Measurements from ENCODE around the gene EEFSEC. TPM values are rescaled to one million over a fixed set of nuclear protein-coding genes. Genes with fewer than 3 reads are reported as not detected.
A peak's percentile ranks its signal among the peaks of the same experiment; 100 is the strongest.
"Not testable (repeated sequence)": the region's sequence is repeated elsewhere in the genome, so short reads cannot be mapped to it uniquely, and the experiment has no call there.

EEFSEC gene
- total and polyA plus RNA-seq, 2 of the 4 experiments (the other 2 are of a cell fraction): 4.5 to 9.3 TPM

GRCh38 chr3:128152419-128153155 lies 694 bp upstream of the EEFSEC start:
- Histone ChIP-seq H4K20me1 (ENCODE audit: insufficient read depth, low read length) (no peaks in the 10 kb centered on the region), H3K9me3 (ENCODE audit: control insufficient read depth, insufficient read depth, low read length) (peaks cover 2% of the 10 kb centered on the region; the same call in 1 of the 2 replicates), H2BK20ac (ENCODE audit: low read depth, low read length) (peak overlapping the region; percentile 70; the same call in 1 of the 2 replicates), H3K27me3 (ENCODE audit: control insufficient read depth, insufficient read depth, low read length) (peaks cover 5% of the 10 kb centered on the region), H3K14ac (replicated peaks; ENCODE audit: low read depth, low read length) (peak overlapping the region; percentile 48; the same call in 1 of the 2 replicates), H4K5ac (ENCODE audit: low read depth, low read length) (peak overlapping the region; percentile 75), H2BK120ac (ENCODE audit: low read depth, low read length) (0 out of 2 replicates have a peak overlapping the region, but pooled peaks have one; percentile 78), H3K9ac (ENCODE audit: low read depth, low read length) (peak overlapping the region; percentile 67), H3K4ac (ENCODE audit: low read depth, low read length) (no peak overlapping the region), H3K23ac (ENCODE audit: low read depth, low read length) (no peak overlapping the region), H3K18ac (ENCODE audit: low read depth, low read length) (no peak overlapping the region), H3K36me3 (ENCODE audit: control insufficient read depth, insufficient read depth, low read length) (no peaks in the 10 kb centered on the region; the same call in 1 of the 2 replicates), H3K4me3 (ENCODE audit: insufficient read depth, low read depth, low read length) (peak overlapping the region; percentile 90), H3K27ac (ENCODE audit: insufficient read depth, low read length) (no peak overlapping the region; the same call in 1 of the 2 replicates), H2AK9ac (replicated peaks; ENCODE audit: low read depth, low read length, poor library complexity) (no peak overlapping the region), H2BK15ac (ENCODE audit: low read depth, low read length) (0 out of 3 replicates have a peak overlapping the region, but pooled peaks have one; percentile 64), H3K56ac (ENCODE audit: extremely low read depth, insufficient read depth, low read length) (no peak overlapping the region), H4K8ac (ENCODE audit: low read depth in 2 of 2, low read length in 2 of 2) (peak overlapping the region; percentile 96 to 97), H3K4me2 (ENCODE audit: low read depth, low read length) (peak overlapping the region; percentile 91; the same call in 1 of the 2 replicates), H2BK5ac (ENCODE audit: low read depth, low read length, poor library complexity, severe bottlenecking) (no peak overlapping the region), H3K9me1 (ENCODE audit: insufficient read depth, low read length) (no peaks in the 10 kb centered on the region), H3K79me1 (ENCODE audit: low read depth in 1 of 2, low read length in 2 of 2) (peaks cover 12 to 20% of the 10 kb centered on the region in 2 experiments), H3K4me1 (ENCODE audit: control insufficient read depth, insufficient read depth, low read length) (0 out of 2 replicates have a peak, but pooled peaks cover 2% of the 10 kb centered on the region), H2AK5ac (ENCODE audit: low read depth, low read length) (no peak overlapping the region), H4K91ac (ENCODE audit: insufficient read depth, low read depth, low read length) (no peak overlapping the region), H2AFZ (replicated peaks; ENCODE audit: low read length, poor library complexity) (peak overlapping the region; percentile 99)
- dilution Hi-C loops (cut with HindIII; ENCODE audit: low sequenced_read_pairs, unreplicated experiment) (no loop called here), in situ Hi-C loops (cut with MboI; ENCODE audit: low sequenced_read_pairs) (no loop called here), intact Hi-C loops (cut with micrococcal nuclease) (no loop called here)
- no TSS peak for BruUV-seq (replicated peaks)
- ChIA-PET POLR2A (ENCODE audit: unreplicated experiment) (no interaction called here), CTCF (no interaction called here)
- TF ChIP-seq MXI1 (IDR thresholded peaks at IDR 0.05; ENCODE audit: borderline replicate concordance, low read depth, low read length) (no peak), CEBPB (IDR thresholded peaks at IDR 0.05; ENCODE audit: low read depth, low read length) (no peak), MAZ (IDR thresholded peaks at IDR 0.05; ENCODE audit: borderline replicate concordance, low read depth, low read length) (no peak), RAD21 (IDR thresholded peaks at IDR 0.05; ENCODE audit: low read length) (no peak)
- WGBS, 2 experiments (ENCODE audit: extremely low coverage in 2 of 2, insufficient read length in 1 of 2): 98% methylated on average over 6 of the region's 29 CpGs; no CpG with 5 or more reads in 1 of the 2 experiments
- no peak for ATAC-seq (ENCODE audit: low read depth)
- DNase-seq: peak; percentile 68

- H2AK9ac ChIP-seq (replicated peaks; ENCODE audit: low read depth, low read length, poor library complexity); ATAC-seq (ENCODE audit: low read depth); in situ Hi-C loops (cut with MboI; ENCODE audit: low sequenced_read_pairs); H2BK20ac ChIP-seq (ENCODE audit: low read depth, low read length); H3K36me3 ChIP-seq (ENCODE audit: control insufficient read depth, insufficient read depth, low read length); H3K9me1 ChIP-seq (ENCODE audit: insufficient read depth, low read length); H4K20me1 ChIP-seq (ENCODE audit: insufficient read depth, low read length); H4K91ac ChIP-seq (ENCODE audit: insufficient read depth, low read depth, low read length); H2BK120ac ChIP-seq (ENCODE audit: low read depth, low read length); H3K27me3 ChIP-seq (ENCODE audit: control insufficient read depth, insufficient read depth, low read length); H3K56ac ChIP-seq (ENCODE audit: extremely low read depth, insufficient read depth, low read length); H2AFZ ChIP-seq (replicated peaks; ENCODE audit: low read length, poor library complexity); H3K9me3 ChIP-seq (ENCODE audit: control insufficient read depth, insufficient read depth, low read length); H2BK15ac ChIP-seq (ENCODE audit: low read depth, low read length); H4K5ac ChIP-seq (ENCODE audit: low read depth, low read length); dilution Hi-C loops (cut with HindIII; ENCODE audit: low sequenced_read_pairs, unreplicated experiment); H2AK5ac ChIP-seq (ENCODE audit: low read depth, low read length); H2BK5ac ChIP-seq (ENCODE audit: low read depth, low read length, poor library complexity, severe bottlenecking); BruUV-seq (replicated peaks); H3K4me1 ChIP-seq (ENCODE audit: control insufficient read depth, insufficient read depth, low read length); H3K23ac ChIP-seq (ENCODE audit: low read depth, low read length); H3K27ac ChIP-seq (ENCODE audit: insufficient read depth, low read length); H3K14ac ChIP-seq (replicated peaks; ENCODE audit: low read depth, low read length); H4K8ac ChIP-seq (ENCODE audit: low read depth in 2 of 2, low read length in 2 of 2); intact Hi-C loops (cut with micrococcal nuclease); H3K18ac ChIP-seq (ENCODE audit: low read depth, low read length); DNase-seq; H3K4ac ChIP-seq (ENCODE audit: low read depth, low read length): not testable (repeated sequence)
- H3K9ac ChIP-seq (ENCODE audit: low read depth, low read length): peak overlapping the region; percentile 88; the same call in 1 of the 2 replicates
- peak overlapping the region; percentile 96 for H3K4me2 ChIP-seq (ENCODE audit: low read depth, low read length)
- CTCF ChIA-PET: interaction anchor here (0.6 kb wide), 1 partner anchor 329 kb away, joined by 5 read pairs; no protein-coding TSS in a partner anchor
- WGBS, 2 experiments (ENCODE audit: extremely low coverage in 2 of 2, insufficient read length in 1 of 2): 91% methylated on average over 12 of the region's 16 CpGs; no CpG with 5 or more reads in 1 of the 2 experiments
- H3K4me3 ChIP-seq (ENCODE audit: insufficient read depth, low read depth, low read length): peak overlapping the region; percentile 90; the same call in 1 of the 2 replicates
- peaks cover 17 to 25% of the 10 kb centered on the region in 2 experiments for H3K79me1 ChIP-seq (ENCODE audit: low read depth in 1 of 2, low read length in 2 of 2)
- POLR2A ChIA-PET (ENCODE audit: unreplicated experiment): interaction anchor here (1.1 kb wide), 1 partner anchor 127 kb away, joined by 3 read pairs; no protein-coding TSS in a partner anchor
Observed at GRCh38 chr3:128154354-128154753, 1.1 kb downstream of the EEFSEC start.
